NCI-H345 treated with DMSO at 0.1 percent for 48 hours (cell line): ENCODE data around the gene MAP3K2.
"Not testable (repeated sequence)": the region's sequence is repeated elsewhere in the genome, so short reads cannot be mapped to it uniquely, and the experiment has no call there.

Source experiments
- DNase-seq: peaks from one replicate; lab custom pipeline; 2025; ENCODE audit not compliant: unreplicated experiment; lab: John Stamatoyannopoulos, UW

MAP3K2 gene

DNA sequence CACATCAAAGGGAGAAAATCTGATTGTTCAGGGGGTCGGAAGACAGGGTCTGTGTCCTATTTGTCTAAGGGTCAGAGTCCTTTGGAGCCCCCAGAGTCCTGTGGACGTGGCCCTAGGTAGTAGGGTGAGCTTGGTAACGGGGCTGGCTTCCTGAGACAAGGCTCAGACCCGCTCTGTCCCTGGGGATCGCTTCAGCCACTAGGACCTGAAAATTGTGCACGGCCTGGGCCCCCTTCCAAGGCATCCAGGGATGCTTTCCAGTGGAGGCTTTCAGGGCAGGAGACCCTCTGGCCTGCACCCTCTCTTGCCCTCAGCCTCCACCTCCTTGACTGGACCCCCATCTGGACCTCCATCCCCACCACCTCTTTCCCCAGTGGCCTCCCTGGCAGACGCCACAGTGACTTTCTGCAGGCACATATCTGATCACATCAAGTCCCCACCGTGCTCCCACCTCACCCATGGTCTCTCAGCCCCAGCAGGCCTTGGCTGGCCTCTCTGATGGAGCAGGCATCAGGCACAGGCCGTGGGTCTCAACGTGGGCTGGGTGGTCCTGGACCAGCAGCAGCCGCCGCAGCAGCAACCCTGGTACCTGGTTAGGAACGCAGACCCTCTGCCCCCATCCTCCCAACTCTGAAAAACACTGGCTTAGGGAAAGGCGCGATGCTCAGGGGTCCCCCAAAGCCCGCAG is 34.2 kb upstream of the MAP3K2 start:
- no peak for DNase-seq

DNA sequence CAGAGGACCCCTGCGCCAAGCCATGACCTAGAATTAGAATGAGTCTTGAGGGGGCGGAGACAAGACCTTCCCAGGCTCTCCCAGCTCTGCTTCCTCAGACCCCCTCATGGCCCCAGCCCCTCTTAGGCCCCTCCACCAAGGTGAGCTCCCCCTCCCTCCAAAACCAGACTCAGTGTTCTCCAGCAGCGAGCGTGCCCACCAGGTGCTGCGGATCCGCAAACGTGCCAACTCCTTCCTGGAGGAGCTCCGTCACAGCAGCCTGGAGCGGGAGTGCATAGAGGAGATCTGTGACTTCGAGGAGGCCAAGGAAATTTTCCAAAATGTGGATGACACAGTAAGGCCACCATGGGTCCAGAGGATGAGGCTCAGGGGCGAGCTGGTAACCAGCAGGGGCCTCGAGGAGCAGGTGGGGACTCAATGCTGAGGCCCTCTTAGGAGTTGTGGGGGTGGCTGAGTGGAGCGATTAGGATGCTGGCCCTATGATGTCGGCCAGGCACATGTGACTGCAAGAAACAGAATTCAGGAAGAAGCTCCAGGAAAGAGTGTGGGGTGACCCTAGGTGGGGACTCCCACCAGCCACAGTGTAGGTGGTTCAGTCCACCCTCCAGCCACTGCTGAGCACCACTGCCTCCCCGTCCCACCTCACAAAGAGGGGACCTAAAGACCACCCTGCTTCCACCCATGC is 33.5 kb upstream of the MAP3K2 start:
- no peak for DNase-seq

DNA sequence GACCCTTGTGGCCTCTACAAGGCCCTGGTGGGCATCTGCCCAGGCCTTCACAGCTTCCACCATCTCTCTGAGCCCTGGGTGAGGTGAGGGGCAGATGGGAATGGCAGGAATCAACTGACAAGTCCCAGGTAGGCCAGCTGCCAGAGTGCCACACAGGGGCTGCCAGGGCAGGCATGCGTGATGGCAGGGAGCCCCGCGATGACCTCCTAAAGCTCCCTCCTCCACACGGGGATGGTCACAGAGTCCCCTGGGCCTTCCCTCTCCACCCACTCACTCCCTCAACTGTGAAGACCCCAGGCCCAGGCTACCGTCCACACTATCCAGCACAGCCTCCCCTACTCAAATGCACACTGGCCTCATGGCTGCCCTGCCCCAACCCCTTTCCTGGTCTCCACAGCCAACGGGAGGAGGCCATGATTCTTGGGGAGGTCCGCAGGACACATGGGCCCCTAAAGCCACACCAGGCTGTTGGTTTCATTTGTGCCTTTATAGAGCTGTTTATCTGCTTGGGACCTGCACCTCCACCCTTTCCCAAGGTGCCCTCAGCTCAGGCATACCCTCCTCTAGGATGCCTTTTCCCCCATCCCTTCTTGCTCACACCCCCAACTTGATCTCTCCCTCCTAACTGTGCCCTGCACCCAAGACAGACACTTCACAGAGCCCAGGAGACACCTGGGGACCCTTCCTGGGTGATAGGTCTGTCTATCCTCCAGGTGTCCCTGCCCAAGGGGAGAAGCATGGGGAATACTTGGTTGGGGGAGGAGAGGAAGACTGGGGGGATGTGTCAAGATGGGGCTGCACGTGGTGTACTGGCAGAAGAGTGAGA is 32.5 kb upstream of the MAP3K2 start:
- no peak for DNase-seq

DNA sequence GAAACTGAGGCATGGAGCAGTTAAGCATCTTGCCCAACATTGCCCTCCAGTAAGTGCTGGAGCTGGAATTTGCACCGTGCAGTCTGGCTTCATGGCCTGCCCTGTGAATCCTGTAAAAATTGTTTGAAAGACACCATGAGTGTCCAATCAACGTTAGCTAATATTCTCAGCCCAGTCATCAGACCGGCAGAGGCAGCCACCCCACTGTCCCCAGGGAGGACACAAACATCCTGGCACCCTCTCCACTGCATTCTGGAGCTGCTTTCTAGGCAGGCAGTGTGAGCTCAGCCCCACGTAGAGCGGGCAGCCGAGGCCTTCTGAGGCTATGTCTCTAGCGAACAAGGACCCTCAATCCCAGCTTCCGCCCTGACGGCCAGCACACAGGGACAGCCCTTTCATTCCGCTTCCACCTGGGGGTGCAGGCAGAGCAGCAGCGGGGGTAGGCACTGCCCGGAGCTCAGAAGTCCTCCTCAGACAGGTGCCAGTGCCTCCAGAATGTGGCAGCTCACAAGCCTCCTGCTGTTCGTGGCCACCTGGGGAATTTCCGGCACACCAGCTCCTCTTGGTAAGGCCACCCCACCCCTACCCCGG is 31.8 kb upstream of the MAP3K2 start:
- DNase-seq: no peak

DNA sequence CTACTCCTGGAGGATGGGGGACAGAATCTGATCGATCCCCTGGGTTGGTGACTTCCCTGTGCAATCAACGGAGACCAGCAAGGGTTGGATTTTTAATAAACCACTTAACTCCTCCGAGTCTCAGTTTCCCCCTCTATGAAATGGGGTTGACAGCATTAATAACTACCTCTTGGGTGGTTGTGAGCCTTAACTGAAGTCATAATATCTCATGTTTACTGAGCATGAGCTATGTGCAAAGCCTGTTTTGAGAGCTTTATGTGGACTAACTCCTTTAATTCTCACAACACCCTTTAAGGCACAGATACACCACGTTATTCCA is 31.3 kb upstream of the MAP3K2 start:
- DNase-seq: no peak

DNA sequence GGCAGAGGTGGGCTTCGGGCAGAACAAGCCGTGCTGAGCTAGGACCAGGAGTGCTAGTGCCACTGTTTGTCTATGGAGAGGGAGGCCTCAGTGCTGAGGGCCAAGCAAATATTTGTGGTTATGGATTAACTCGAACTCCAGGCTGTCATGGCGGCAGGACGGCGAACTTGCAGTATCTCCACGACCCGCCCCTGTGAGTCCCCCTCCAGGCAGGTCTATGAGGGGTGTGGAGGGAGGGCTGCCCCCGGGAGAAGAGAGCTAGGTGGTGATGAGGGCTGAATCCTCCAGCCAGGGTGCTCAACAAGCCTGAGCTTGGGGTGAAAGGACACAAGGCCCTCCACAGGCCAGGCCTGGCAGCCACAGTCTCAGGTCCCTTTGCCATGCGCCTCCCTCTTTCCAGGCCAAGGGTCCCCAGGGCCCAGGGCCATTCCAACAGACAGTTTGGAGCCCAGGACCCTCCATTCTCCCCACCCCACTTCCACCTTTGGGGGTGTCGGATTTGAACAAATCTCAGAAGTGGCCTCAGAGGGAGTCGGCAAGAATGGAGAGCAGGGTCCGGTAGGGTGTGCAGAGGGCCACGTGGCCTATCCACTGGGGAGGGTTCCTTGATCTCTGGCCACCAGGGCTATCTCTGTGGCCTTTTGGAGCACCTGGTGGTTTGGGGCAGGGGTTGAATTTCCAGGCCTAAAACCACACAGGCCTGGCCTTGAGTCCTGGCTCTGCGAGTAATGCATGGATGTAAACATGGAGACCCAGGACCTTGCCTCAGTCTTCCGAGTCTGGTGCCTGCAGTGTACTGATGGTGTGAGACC is 30.7 kb upstream of the MAP3K2 start, which contains the start of gene PROC:
TSS of gene PROC (plus strand) at position 128 of the 812 bp plus-strand sequence. CDS start 1,516 bp downstream, outside the sequence.
- no peak for DNase-seq

DNA sequence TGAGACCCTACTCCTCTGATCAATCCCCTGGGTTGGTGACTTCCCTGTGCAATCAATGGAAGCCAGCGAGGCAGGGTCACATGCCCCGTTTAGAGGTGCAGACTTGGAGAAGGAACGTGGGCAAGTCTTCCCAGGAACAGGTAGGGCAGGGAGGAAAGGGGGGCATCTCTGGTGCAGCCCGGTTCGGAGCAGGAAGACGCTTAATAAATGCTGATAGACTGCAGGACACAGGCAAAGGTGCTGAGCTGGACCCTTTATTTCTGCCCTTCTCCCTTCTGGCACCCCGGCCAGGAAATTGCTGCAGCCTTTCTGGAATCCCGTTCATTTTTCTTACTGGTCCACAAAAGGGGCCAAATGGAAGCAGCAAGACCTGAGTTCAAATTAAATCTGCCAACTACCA is 29.6 kb upstream of the MAP3K2 start:
- no peak for DNase-seq

DNA sequence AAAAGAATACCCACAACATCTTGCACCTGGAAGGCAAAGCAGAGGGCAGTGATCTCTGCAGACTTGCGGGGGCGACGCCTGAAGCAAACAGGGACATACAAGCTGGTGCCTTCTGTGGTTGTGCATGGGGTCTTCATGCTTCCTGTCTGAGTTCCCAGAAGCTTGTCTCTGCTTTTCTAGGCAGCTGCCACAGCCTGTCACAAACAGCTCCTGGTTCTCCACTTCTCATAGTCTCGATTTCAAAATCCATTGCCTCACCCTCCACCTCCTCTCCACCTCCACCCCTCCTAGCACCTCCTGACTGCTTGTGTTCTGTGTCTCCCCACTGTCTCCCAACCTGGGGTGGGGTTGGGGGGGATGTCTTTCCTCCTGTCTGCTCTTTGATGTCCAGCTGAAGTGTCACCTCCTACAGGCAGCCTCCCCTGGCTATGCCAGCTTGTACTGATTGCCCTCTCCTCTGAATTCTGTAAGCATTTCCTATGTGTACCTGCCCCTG is 28.8 kb upstream of the MAP3K2 start:
- DNase-seq: no peak

DNA sequence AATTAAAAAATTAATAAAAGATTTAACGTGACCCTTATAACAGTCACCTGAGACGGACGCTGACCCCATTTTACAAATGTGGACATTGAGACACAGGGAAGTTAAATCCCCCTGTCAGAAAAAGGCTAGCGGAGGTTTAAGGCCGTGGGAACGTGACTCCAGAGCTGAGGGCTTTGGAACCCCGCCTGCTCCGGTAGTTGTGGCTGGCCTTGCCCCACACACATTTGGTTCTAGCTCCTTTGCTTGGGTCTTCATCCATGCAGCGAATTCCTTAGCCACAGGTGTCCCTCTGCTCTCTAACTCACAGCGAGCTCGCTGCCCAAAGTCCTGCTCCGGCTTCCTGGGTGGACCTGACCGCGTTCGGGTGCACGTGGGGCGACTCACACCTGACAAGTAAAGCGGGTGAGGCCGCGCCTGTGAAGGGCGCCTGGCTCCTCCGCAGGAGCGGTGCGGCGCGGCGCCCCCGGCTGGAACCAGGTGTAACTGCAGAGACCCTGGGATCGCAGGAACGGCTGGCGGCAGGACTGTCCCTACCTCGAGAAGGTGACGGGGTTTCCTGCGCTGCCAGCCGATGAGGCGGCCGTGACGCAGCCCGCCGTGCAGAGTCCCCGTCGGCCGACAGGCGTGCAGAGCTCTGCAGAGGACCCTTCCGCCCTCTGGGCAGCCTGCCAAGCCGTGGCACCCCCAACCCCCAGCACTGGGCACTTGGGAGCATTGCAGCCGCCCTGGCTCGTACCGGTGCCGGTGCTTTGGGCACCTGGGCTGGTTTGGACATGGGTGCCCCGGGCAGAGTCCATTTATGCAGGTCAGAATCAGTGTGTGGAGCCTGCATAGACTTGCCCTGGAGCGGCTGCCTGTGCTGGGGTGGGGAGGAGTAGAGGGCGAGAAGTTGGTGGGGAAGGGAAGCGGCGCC is 28.1 kb upstream of the MAP3K2 start:
- peak; percentile 19 for DNase-seq

DNA sequence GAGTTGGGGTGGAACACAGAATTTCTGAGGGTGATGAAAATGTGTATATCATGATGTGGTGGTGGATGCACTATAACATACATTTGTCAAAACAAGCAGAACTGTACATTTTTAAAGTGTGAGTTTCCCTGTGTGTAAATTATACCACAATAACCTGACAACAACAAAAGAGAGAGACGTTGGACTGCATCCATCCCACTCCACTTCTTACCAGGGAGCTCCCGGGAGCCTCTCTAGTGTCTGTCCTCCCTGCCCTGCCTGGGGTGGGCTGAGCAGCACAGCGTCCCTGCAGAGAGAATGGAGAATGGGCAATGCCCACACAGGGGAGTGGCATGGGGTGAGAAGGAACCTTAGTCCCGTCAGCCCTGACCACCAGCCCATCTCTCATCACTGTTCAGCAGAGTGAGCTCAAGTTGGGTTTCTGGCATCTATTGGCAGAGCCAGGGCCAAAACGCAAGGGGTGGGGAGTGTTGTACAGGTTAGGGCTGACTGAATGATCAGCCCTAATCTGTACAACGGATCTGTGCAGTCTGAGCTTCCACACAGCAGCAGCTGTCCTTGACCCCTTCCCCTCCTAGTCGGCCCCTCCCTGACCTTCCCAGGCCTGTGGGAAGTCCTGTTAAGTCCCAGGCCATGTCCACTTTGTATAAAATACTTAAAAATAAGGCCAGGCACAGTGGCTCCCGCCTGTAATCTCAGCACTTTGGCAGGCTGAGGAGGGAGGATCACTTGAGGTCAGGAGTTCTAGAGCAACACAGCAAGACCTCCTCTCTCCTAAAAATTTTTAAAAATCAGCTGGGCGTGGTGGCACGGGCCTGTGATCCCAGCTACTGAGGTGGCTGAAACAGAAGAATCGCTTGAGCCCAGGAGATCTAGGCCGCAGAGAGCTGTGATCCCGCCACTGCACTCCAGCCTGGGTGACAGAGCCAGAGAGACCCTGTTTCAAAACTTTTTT is 27.1 kb upstream of the MAP3K2 start:
- DNase-seq: no peak

DNA sequence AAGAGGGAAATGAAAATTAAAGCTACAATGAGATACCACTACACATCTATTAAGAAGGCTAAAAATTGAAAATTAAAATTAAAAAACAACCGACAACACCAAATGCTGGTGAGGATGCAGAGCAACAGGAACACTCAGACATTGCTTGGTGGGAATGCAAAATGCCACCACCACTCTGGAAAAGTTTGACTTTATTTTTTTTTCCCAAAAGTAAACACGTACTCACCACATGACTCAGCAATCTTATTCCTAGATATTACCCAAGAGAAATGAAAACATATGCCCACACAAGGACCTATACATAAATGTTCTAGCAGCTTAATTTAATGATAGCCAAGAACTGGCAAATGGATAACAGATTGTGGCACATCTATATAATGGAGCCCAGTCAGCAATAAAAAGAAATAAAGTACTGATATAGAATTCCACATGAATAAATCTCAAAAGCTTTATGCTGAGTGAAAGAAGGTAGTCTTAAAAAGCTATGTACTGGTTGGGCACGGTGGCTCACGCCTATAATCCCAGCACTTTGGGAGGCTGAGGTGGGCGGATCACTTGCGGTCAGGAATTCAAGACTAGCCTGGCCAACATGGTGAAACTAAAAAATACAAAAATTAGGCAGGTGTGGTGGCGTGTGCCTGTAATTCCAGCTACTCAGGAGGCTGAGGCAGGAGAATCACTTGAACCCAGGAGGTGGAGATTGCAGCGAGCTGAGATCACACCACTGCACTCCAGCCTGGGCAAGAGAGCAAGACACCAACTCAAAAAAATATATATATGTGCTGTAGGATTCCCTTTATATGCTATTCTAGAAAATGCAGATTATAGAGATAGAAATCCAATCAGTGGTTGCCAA is 26.2 kb upstream of the MAP3K2 start:
- DNase-seq: no peak

DNA sequence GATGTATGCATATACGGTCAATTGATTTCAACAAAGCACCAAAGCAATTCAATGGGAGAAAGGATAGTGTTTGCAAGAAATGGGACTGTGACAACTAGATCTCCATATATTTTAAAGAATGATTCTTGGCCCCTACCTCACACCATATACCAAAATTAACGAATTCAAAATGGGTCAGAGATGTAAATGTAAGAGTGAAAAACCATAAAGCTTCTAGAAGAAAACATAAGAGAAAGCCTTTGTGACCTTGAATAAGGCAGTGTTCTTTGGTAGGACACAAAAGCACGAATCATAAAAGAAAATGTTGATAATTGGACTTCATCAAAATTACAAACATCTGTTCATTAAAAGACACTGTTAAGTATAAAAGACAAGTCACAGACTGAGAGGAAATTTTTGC is 25.4 kb upstream of the MAP3K2 start:
- no peak for DNase-seq

DNA sequence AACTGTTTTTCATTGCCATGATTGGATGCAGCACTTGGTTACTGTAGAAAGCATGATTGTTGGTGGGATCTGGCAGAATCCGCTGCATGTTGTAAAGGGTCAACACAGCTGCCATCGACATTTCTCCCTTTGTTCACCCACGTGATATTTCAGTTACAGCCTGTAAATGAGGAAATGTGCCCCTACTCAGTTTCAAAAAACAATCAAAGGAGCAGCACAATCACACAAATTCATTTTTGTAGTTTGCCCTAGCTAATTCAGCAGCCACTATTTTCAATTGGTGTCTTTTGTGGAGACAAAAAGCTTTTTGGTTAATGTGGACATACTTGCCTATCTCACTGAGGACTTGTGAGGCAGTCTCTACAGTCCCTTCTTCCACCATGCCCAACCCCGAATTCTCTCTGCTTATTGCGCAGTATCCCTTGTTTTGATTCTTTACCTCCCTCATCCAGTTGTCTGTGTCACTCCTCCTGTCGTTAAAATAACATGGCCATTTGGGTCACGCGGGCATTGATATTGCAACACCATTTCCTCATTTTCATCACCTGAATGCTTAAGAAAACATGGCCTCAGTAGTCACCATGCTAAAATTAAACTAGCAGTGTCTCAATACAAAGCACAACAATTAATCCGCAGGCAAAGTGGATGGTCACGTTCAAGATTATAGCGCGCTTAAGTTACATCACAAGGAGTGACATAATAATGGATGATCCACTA is 24.0 kb upstream of the MAP3K2 start:
- no peak for DNase-seq

DNA sequence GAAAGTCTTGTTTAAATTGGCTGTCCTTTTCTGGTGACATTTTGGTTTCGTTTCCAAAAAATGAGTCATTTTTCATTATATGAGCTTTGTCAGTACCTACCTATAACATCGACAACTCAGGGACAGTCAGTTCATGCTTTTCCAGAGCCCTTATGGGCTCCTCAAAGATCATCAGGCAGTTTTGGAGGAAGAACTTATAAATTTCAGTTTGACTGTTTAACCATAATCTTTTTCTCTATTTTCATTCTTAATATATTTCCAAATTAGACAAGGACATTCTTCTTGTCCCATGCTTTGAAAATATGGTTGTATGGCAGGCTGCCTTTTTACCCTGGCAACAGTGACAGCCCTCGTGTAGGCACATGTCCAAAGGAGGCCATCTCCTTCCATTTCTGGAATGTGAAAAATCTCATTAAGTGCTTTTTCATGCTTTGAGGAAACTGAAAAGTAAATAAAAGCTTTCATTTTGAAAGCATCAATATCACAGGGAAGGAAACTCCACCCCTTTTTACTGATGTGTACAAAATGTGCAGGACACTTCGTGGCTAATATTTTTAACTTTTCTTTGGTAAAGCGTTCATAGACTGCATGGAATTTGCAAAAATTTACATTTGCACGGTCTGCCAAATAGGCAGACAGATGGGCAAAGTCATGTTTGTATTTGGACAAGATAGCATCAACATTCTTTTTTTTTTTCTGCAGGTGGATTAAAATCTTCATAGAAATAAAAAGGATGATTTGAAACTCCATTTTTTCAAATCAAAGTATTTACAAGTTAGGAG is 23.3 kb upstream of the MAP3K2 start:
- no peak for DNase-seq

DNA sequence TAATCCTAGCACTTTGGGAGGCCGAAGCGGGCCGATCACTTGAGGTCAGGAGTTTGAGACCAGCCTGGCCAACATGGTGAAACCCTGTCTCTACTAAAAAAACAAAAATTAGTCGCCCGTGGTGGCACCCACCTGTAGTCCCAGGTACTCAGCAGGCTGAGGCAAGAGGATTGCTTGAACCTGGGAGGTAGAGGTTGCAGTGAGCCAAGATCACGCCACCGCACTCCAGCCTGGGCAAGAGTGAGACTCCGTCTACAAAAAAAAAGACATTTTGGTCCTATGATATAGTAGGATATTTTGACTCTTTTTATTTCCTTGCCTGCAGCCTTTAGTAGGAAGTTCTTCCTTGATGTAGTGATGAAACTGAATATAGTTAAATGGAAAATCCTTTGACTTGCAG is 21.9 kb upstream of the MAP3K2 start:
- not testable (repeated sequence) for DNase-seq

DNA sequence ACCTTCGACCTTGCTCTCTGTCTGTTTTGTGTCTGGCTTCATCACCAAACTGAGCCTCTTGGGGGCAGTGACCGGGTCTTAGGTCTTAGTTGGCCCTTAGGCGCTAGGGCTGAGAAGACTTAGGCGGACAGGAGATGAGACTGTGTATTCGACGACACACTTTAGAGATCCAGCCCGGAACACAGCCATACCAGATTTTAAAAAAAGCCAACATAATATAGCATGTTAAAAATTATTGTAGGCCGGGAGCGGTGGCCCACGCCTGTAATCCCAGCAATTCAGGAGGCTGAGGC is 21.0 kb upstream of the MAP3K2 start:
- DNase-seq: no peak
